HepG2 (cell line): Measurements from ENCODE around the gene ZNF419. TPM values are rescaled to one million over a fixed set of nuclear protein-coding genes. Genes with fewer than 3 reads are reported as not detected.

Source experiments
- ATAC-seq: fragments of 200-7000 bp; cut with Tn5 transposase; 3 replicates; pipeline ENCODE4 v1.9.1; 2020; ENCODE audit warnings: mild to moderate bottlenecking, moderate library complexity
- BruUV-seq: library from RNA; stranded (reverse); fragments of 400-500 nt; replicated peaks from 2 replicates; lab custom pipeline; 2021; lab: Mats Ljungman, UMichigan
- CTCF ChIA-PET: fragments of 300-600 bp; formaldehyde crosslinking; extraction: SDS; loops from one replicate; lab custom pipeline; 2021; ENCODE audit warnings: low total read pairs, inconsistent platforms, low intra/inter-chr PET ratio; lab: Yijun Ruan, JAX
- POLR2A ChIA-PET: fragments of 350-600 bp; sonication (Branson Sonifier 250); formaldehyde crosslinking; loops from one replicate; lab custom pipeline; 2020; ENCODE audit warnings: antibody characterized with exemption, inconsistent platforms; lab: Yijun Ruan, JAX
- DNase-seq: peaks from one replicate; pipeline ENCODE4 v3.0.0-alpha.2; 2015; ENCODE audit warnings: low spot score
- FAIRE-seq: peaks from 3 replicates; lab custom pipeline; 2011; peaks lifted over from hg19 to GRCh38; lab: Jason Lieb, UNC
- H2AFZ ChIP-seq: one replicate; pipeline ENCODE4 v1.6.1; 2011; ENCODE audit warnings: low read length, inconsistent platforms
- H3K27ac ChIP-seq: fragments of 300-600 bp; 3 replicates; pipeline ENCODE4 v1.8.0; 2011; ENCODE audit warnings: mixed run types, mild to moderate bottlenecking, mixed read lengths, low read length, inconsistent platforms; ENCODE audit not compliant: insufficient read depth; ENCODE audit errors: extremely low read length
- H3K27me3 ChIP-seq, 2 experiments: fragments of 200-600 bp in 1 of 2; 2 replicates in 1 of 2; 3 replicates in 1 of 2; pipeline versions ENCODE4 v1.6.0 to v1.8.0; 2011; ENCODE audit warnings: low read length in 2 of 2, mild to moderate bottlenecking in 2 of 2, moderate library complexity in 2 of 2, inconsistent platforms in 1 of 2; ENCODE audit not compliant: insufficient read depth in 2 of 2, control insufficient read depth in 1 of 2
- H3K36me3 ChIP-seq, 2 experiments: fragments of 200-600 bp in 1 of 2; replicated peaks in 1 of 2; 2 replicates in 1 of 2; 3 replicates in 1 of 2; pipeline versions ENCODE4 v1.5.1 to v1.8.0; 2011; ENCODE audit warnings: low read length in 2 of 2, inconsistent platforms in 1 of 2; ENCODE audit not compliant: insufficient read depth in 2 of 2, control insufficient read depth in 1 of 2
- H3K4me1 ChIP-seq: 2 replicates; pipeline ENCODE4 v1.5.1; 2012; ENCODE audit warnings: low read length, inconsistent platforms; ENCODE audit not compliant: insufficient read depth
- H3K4me2 ChIP-seq: 2 replicates; pipeline ENCODE4 v1.6.0; 2011; ENCODE audit warnings: low read depth, low read length, inconsistent platforms
- H3K4me3 ChIP-seq, 3 experiments: fragments of 200-600 bp in 1 of 3; sonication (generic), shearing (Covaris generic) in 1 of 3; replicated peaks in 1 of 3; 2 replicates each; pipeline ENCODE4 v1.5.1; 2011 to 2016; ENCODE audit warnings: low read length in 3 of 3, inconsistent platforms in 2 of 3, low read depth in 2 of 3, mild to moderate bottlenecking in 2 of 3, control low read depth in 1 of 3, mixed read lengths in 1 of 3; ENCODE audit not compliant: insufficient read depth in 1 of 3
- H3K79me2 ChIP-seq: one replicate; pipeline ENCODE4 v1.6.1; 2011; ENCODE audit warnings: low read length, inconsistent platforms; ENCODE audit not compliant: insufficient read depth
- H3K9ac ChIP-seq: 2 replicates; pipeline ENCODE4 v1.6.0; 2011; ENCODE audit warnings: mild to moderate bottlenecking, low read depth, low read length, inconsistent platforms; ENCODE audit not compliant: insufficient read depth
- H3K9me3 ChIP-seq: 2 replicates; pipeline ENCODE4 v1.5.1; 2012; ENCODE audit warnings: mild to moderate bottlenecking, low read length
- H4K20me1 ChIP-seq: 2 replicates; pipeline ENCODE4 v1.6.0; 2011; ENCODE audit warnings: inconsistent platforms, mild to moderate bottlenecking, low read length, moderate library complexity; ENCODE audit not compliant: insufficient read depth
- CBX2 ChIP-seq, 2 experiments: fragments of 200-600 bp in 1 of 2; sonication (generic); formaldehyde crosslinking in 1 of 2; IDR thresholded peaks; 2 replicates each; pipeline versions ENCODE4 v1.7.0 to v1.8.1; 2018 to 2022; ENCODE audit warnings: low read depth in 2 of 2, low read length in 1 of 2, mild to moderate bottlenecking in 1 of 2, missing genetic modification reagents in 1 of 2
- GTF2F1 ChIP-seq: fragments of 150-350 bp; IDR thresholded peaks from 2 replicates; pipeline ENCODE4 v1.6.1; 2014; ENCODE audit warnings: low read length
- MED8 ChIP-seq: sonication (generic); formaldehyde crosslinking; IDR thresholded peaks from 2 replicates; pipeline ENCODE4 v1.8.1; 2023; ENCODE audit warnings: mild to moderate bottlenecking, missing genetic modification reagents; ENCODE audit not compliant: insufficient replicate concordance
- NR1H2 ChIP-seq: sonication (generic); formaldehyde crosslinking; IDR thresholded peaks from 2 replicates; pipeline ENCODE4 v1.8.1; 2022; ENCODE audit warnings: low read depth, missing genetic modification reagents, borderline replicate concordance
- RFX5 ChIP-seq: IDR thresholded peaks from 2 replicates; pipeline ENCODE4 v1.6.1; 2011; ENCODE audit warnings: low read depth, low read length, improper control_type of control experiment
- SP1 ChIP-seq, 2 experiments: fragments of 450-650 bp in 1 of 2; sonication (generic) in 1 of 2; formaldehyde crosslinking in 1 of 2; IDR thresholded peaks; 2 replicates each; pipeline versions ENCODE4 v1.4.0 to v1.6.1; 2016 to 2020; ENCODE audit warnings: missing genetic modification reagents in 1 of 2
- SRY ChIP-seq: sonication (generic); formaldehyde crosslinking; IDR thresholded peaks from 2 replicates; pipeline ENCODE4 v1.8.0; 2022; ENCODE audit warnings: mild to moderate bottlenecking, missing genetic modification reagents
- ZNF446 ChIP-seq: sonication (generic); formaldehyde crosslinking; IDR thresholded peaks from 2 replicates; pipeline ENCODE4 v1.5.0; 2020; ENCODE audit warnings: mild to moderate bottlenecking, missing genetic modification reagents
- ZNF720 ChIP-seq: sonication (generic); formaldehyde crosslinking; IDR thresholded peaks from 2 replicates; pipeline ENCODE4 v1.4.0; 2020; ENCODE audit warnings: missing genetic modification reagents
- WGBS: methylation state at CpG from one replicate; pipeline ENCODE4 v1.1.6; 2017; ENCODE audit warnings: low lambda C conversion rate; 5-methylcytosine and 5-hydroxymethylcytosine counted together
- in situ Hi-C: cut with HindIII; loops from 2 replicates; pipeline ENCODE4 v1.10.0; 2017; ENCODE audit warnings: low pct_unique_long_range_greater_than_20kb; ENCODE audit not compliant: extremely low pct_ligation_motif_present
- intact Hi-C: fragments of 100-400 bp; cut with micrococcal nuclease; formaldehyde crosslinking; loops from one replicate; pipeline ENCODE4 v1.10.0; 2022; ENCODE audit not compliant: unreplicated experiment
- polyA plus RNA-seq, 8 experiments: library from polyadenylated mRNA; depleted of rRNA in 3 of 8; stranded (reverse) in 7 of 8; unstranded in 1 of 8; fragments of >200 nt; fragmentation: Illumina TruSeq in 4 of 8; extraction: Trizol in 4 of 8; gene quantifications; 2 replicates each; pipeline versions ENCODE4 v1.2.1 to v1.2.3, GENCODE V29; 2011 to 2016; ENCODE audit warnings: low read depth in 4 of 8, missing spikeins in 1 of 8, mixed read lengths in 1 of 8; ENCODE audit not compliant: insufficient read depth in 1 of 8
- total RNA-seq, 5 experiments: library from RNA; depleted of rRNA; stranded (reverse); fragments of >200 nt; fragmentation: Illumina TruSeq; extraction: Trizol; gene quantifications; 2 replicates each; pipeline ENCODE4 v1.2.3, GENCODE V29; 2016; ENCODE audit warnings: low read depth in 1 of 5
- TF ChIP-seq, protein P1 (sequence below), 2 experiments: sonication (generic) in 1 of 2; formaldehyde crosslinking in 1 of 2; IDR thresholded peaks; 2 replicates each; pipeline versions ENCODE4 v1.6.1 to v1.9.0; 2014 to 2022; ENCODE audit warnings: antibody characterized with exemption in 1 of 2, borderline replicate concordance in 1 of 2, inconsistent platforms in 1 of 2, low read depth in 1 of 2, missing genetic modification reagents in 1 of 2
- TF ChIP-seq, protein P2 (sequence below): sonication (generic); formaldehyde crosslinking; IDR thresholded peaks from 2 replicates; pipeline ENCODE4 v1.5.1; 2020; ENCODE audit warnings: mild to moderate bottlenecking, moderate library complexity, missing genetic modification reagents
- TF ChIP-seq, protein P3 (sequence below): IDR thresholded peaks from 2 replicates; pipeline ENCODE4 v1.6.1; 2012; ENCODE audit warnings: inconsistent platforms

The ZNF419 gene
- total and polyA plus RNA-seq, 2 of the 13 experiments (the other 11 are each of a cell fraction or from before 2014, with no cell fraction given) = 8.5 to 8.8 TPM

DNA sequence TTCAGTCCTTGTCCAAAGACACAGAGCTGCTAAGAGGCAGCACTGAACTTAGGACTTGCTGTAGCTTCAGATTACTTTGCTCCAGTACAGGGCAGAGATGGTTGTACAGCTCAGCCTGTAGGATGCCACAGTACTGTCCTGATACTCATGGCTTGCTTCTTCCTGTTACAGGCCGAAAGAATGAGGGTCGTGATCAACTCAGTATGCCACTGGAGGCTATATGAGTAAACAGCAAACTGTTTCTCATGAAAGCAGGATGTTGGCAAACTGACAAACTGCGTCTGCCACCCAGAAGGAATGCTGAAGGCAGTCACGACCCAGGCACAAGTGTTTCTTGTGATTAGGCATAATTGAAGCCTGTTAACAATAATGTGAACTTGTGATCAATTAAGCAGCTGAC is 49.6 kb upstream of the ZNF419 start:
- Histone ChIP-seq H3K9me3 (no peaks in the 10 kb centered on the region), H4K20me1 (peaks cover 4% of the 10 kb centered on the region; the same call in 1 of the 2 replicates), H3K27ac (no peak overlapping the region), H3K79me2 (peaks cover 56% of the 10 kb centered on the region), H3K9ac (no peak overlapping the region), H3K4me2 (no peak overlapping the region), H3K27me3 (no peaks in the 10 kb centered on the region; a peak in 1 of 5 replicates), H2AFZ (no peak overlapping the region), H3K4me3 (no peak overlapping the region), H3K4me1 (peaks cover 22% of the 10 kb centered on the region), H3K36me3 (peaks cover 6 to 22% of the 10 kb centered on the region in 2 experiments)
- in situ Hi-C loops (no loop called here), intact Hi-C loops (no loop called here)
- ChIA-PET CTCF (no interaction called here), POLR2A (no interaction called here)
- ATAC-seq = no peak
- no TSS peak for BruUV-seq
- no peak for FAIRE-seq
- TF ChIP-seq, protein P1, sequence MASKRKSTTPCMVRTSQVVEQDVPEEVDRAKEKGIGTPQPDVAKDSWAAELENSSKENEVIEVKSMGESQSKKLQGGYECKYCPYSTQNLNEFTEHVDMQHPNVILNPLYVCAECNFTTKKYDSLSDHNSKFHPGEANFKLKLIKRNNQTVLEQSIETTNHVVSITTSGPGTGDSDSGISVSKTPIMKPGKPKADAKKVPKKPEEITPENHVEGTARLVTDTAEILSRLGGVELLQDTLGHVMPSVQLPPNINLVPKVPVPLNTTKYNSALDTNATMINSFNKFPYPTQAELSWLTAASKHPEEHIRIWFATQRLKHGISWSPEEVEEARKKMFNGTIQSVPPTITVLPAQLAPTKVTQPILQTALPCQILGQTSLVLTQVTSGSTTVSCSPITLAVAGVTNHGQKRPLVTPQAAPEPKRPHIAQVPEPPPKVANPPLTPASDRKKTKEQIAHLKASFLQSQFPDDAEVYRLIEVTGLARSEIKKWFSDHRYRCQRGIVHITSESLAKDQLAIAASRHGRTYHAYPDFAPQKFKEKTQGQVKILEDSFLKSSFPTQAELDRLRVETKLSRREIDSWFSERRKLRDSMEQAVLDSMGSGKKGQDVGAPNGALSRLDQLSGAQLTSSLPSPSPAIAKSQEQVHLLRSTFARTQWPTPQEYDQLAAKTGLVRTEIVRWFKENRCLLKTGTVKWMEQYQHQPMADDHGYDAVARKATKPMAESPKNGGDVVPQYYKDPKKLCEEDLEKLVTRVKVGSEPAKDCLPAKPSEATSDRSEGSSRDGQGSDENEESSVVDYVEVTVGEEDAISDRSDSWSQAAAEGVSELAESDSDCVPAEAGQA (IDR thresholded peaks at IDR 0.05; ENCODE audit: low read depth) = no peak
- TF ChIP-seq, protein P1 (CRISPR knock-in tag; IDR thresholded peaks at IDR 0.05; ENCODE audit: borderline replicate concordance) = no peak
- no peak for TF ChIP-seq MED8 (CRISPR knock-in tag)
- no peak for TF ChIP-seq CBX2 (IDR thresholded peaks at IDR 0.05; ENCODE audit: low read depth, low read length)
- no peak for TF ChIP-seq CBX2 (CRISPR knock-in tag; IDR thresholded peaks at IDR 0.05; ENCODE audit: low read depth)
- TF ChIP-seq ZNF446 = no peak
- no peak for TF ChIP-seq ZNF720 (CRISPR knock-in tag)
- TF ChIP-seq, protein P2, sequence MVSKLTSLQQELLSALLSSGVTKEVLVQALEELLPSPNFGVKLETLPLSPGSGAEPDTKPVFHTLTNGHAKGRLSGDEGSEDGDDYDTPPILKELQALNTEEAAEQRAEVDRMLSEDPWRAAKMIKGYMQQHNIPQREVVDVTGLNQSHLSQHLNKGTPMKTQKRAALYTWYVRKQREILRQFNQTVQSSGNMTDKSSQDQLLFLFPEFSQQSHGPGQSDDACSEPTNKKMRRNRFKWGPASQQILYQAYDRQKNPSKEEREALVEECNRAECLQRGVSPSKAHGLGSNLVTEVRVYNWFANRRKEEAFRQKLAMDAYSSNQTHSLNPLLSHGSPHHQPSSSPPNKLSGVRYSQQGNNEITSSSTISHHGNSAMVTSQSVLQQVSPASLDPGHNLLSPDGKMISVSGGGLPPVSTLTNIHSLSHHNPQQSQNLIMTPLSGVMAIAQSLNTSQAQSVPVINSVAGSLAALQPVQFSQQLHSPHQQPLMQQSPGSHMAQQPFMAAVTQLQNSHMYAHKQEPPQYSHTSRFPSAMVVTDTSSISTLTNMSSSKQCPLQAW (CRISPR knock-in tag) = no peak
- no peak for TF ChIP-seq SRY (CRISPR knock-in tag)
- TF ChIP-seq SP1 (IDR thresholded peaks at IDR 0.05) = no peak
- no peak for TF ChIP-seq SP1 (CRISPR knock-in tag; IDR thresholded peaks at IDR 0.05)
- TF ChIP-seq GTF2F1 = no peak
- TF ChIP-seq NR1H2 (CRISPR knock-in tag) = no peak
- TF ChIP-seq RFX5 = no peak
- TF ChIP-seq, protein P3, sequence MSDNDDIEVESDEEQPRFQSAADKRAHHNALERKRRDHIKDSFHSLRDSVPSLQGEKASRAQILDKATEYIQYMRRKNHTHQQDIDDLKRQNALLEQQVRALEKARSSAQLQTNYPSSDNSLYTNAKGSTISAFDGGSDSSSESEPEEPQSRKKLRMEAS = no peak
- DNase-seq = no peak
- 96% methylated on average over 4 of the region's 4 CpGs for WGBS
